GM18519 (cell line): ENCODE measurements around the gene PDE10A.

Experiments
- ATAC-seq: cut with Tn5 transposase; IDR thresholded peaks from one replicate; pipeline ENCODE4 v1.9.1; 2021; ENCODE audit warnings: mild to moderate bottlenecking, moderate library complexity; ENCODE audit not compliant: unreplicated experiment, low FRiP score

PDE10A gene

GRCh38 chr6:165301372-165302246 lies 361.4 kb downstream of the PDE10A start:
- no peak for ATAC-seq

- no peak for ATAC-seq
Measured at GRCh38 chr6:165300422-165300936, 362.6 kb downstream of the PDE10A start.

GRCh38 chr6:165298875-165299274 lies 364.2 kb downstream of the PDE10A start:
- ATAC-seq: no peak

- no peak for ATAC-seq
Measured at GRCh38 chr6:165298402-165298801, 364.6 kb downstream of the PDE10A start.

- ATAC-seq: no peak
Measured at GRCh38 chr6:165292657-165293056, 370.4 kb downstream of the PDE10A start.
